HUES6 (cell line): ENCODE data around the gene FRMD4A.
"Not testable (repeated sequence)": the region's sequence is repeated elsewhere in the genome, so short reads cannot be mapped to it uniquely, and the experiment has no call there.

Experiments used
- H3K27ac ChIP-seq: 2 replicates; pipeline ENCODE4 v1.7.0; 2013; ENCODE audit warnings: low read depth, mild to moderate bottlenecking, low read length, inconsistent platforms
- H3K27me3 ChIP-seq: 2 replicates; pipeline ENCODE4 v1.6.1; 2013; ENCODE audit warnings: low read length; ENCODE audit not compliant: control insufficient read depth, insufficient read depth
- H3K36me3 ChIP-seq: 2 replicates; pipeline ENCODE4 v1.6.1; 2013; ENCODE audit warnings: low read length; ENCODE audit not compliant: control insufficient read depth, insufficient read depth
- H3K4me1 ChIP-seq: 2 replicates; pipeline ENCODE4 v1.6.1; 2013; ENCODE audit warnings: low read length; ENCODE audit not compliant: control insufficient read depth, insufficient read depth
- H3K4me3 ChIP-seq: 2 replicates; pipeline ENCODE4 v1.5.1; 2013; ENCODE audit warnings: low read depth, low read length
- H3K9ac ChIP-seq: one replicate; pipeline ENCODE4 v1.6.1; 2013; ENCODE audit warnings: mild to moderate bottlenecking, low read length
- H3K9me3 ChIP-seq: 2 replicates; pipeline ENCODE4 v1.6.1; 2013; ENCODE audit warnings: low read depth, low read length; ENCODE audit not compliant: control insufficient read depth, insufficient read depth

FRMD4A gene

DNA sequence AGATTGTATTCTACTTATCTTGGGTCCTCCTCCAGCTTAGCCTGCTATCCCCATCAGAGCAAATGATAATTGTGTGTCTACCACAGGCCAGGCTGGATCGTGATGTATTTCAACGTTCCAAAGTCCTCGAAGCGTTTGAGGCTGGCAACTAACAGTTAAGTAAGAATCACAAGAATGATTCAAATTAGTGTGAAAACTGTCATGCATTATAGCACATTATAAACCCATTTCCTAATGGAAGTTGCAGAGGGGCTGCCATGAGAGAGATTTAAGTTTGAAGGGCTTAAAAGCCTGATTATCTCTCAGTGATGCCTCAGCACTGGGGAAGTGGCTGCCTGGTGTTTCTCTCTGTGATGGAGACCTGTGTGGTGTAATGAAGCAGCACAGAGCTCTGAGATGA lies 119.1 kb downstream of the FRMD4A start:
- no peak overlapping the region for H3K4me3 ChIP-seq
- H3K4me1 ChIP-seq: no peaks in the 10 kb centered on the region
- no peaks in the 10 kb centered on the region for H3K9me3 ChIP-seq
- H3K9ac ChIP-seq: no peak overlapping the region
- H3K36me3 ChIP-seq: no peaks in the 10 kb centered on the region
- H3K27ac ChIP-seq: no peak overlapping the region
- no peaks in the 10 kb centered on the region for H3K27me3 ChIP-seq

DNA sequence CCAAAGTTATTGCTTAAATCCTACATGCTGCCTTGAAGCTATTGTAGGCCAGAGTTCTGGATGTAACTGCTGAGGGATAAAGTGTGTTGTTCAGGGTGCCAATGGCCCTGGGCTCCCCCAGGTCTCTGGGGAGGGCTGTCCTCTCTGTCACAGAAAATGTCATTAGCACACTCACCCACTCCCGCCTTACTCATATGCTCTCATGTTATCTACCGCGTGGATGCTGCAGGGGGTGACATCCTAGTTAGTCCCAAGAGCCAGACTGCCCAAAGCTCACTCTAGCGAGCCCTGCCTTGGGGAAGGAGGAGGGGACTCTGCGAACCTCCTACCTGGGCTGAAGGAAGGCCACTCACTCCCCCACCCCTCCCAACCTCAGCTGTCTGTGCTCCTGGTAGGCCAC lies 122.5 kb downstream of the FRMD4A start:
- Histone ChIP-seq H3K9ac (no peak overlapping the region), H3K27ac (no peak overlapping the region), H3K27me3 (no peaks in the 10 kb centered on the region), H3K4me3 (no peak overlapping the region), H3K9me3 (no peaks in the 10 kb centered on the region), H3K36me3 (no peaks in the 10 kb centered on the region), H3K4me1 (peaks cover 6% of the 10 kb centered on the region; the same call in 1 of the 2 replicates)

DNA sequence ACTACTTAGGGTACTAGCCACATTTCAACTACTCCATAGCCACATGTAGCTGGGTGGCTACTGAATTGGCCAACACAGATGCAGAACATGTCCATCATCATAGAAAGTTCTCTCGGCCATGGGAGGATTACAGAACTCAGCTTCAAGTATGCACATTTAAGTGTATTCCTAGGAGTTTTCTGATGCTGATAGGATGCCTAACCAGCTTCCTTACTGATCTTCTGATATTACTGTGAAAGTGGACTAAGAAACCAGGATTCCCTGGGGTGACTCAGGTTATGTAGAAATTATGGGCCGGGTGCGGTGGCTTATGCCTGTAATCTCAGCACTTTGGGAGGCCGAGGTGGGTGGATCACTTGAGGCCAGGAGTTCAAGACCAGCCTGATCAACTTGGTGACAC lies 125.5 kb downstream of the FRMD4A start:
- no peak overlapping the region for H3K4me3 ChIP-seq
- H3K27me3 ChIP-seq: no peaks in the 10 kb centered on the region
- H3K36me3 ChIP-seq: no peaks in the 10 kb centered on the region
- no peak overlapping the region for H3K9ac ChIP-seq
- no peak overlapping the region for H3K27ac ChIP-seq
- H3K9me3 ChIP-seq: no peaks in the 10 kb centered on the region
- peaks cover 9% of the 10 kb centered on the region; the same call in 1 of the 2 replicates for H3K4me1 ChIP-seq

DNA sequence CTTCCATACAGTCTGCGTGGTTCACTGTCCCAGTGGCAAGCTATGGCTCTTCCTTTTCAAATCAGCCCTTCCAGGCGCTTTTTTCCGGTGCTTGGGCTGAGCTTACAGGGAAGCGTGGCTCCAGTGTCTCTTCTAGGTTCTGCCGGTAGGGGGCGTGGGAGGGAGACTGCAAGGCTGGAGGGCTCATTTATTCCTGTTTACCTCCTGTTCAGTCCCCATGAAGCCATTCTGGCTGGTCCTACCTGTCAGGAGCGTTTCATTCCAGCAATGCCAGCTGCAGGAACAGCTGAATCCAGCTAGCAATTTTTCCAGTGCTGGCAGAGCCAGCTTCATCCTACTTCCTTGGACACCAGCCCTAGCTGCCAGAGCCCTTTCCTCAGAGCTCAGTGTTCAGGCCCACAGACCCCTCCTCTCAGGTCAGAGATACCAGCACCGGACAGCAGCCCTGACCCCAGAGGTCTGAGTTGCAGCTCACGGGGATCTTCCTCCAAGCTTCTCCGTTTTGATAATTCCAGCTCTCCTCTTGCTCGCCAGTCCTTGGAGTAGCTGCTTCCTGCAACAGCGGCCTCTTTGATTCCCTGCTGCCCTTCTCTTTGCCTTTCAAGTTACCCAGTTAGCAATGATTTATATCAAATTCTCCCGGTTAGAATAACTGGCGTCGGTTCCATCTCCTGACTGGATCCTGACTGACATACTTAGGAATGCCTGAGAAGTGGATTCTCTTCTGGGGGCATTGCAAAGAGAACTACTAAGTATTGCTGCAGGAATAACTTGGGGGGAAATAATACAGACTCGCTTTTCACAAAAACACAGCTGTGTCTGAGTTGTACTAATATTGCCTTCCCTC lies 129.8 kb downstream of the FRMD4A start:
- Histone ChIP-seq H3K9me3 (no peaks in the 10 kb centered on the region), H3K4me3 (no peak overlapping the region), H3K27ac (no peak overlapping the region), H3K36me3 (no peaks in the 10 kb centered on the region), H3K9ac (no peak overlapping the region), H3K4me1 (peaks cover 9% of the 10 kb centered on the region; the same call in 1 of the 2 replicates), H3K27me3 (no peaks in the 10 kb centered on the region)

DNA sequence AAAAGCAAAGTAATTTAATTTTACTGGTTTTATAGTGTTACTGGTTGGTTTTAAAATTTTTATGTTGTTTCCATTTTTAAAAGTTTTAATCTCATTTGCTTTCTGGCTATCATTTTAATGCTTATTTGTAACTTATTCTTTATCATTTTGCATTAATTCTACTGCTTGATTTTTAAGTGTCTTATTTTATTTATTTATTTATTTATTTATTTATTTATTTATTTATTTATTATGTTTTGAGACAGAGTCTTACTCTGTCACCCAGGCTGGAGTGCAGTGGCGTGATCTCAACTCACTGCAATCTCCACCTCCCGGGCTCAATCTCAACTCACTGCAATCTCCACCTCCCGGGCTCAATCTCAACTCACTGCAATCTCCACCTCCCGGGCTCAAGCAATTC lies 131.6 kb downstream of the FRMD4A start:
- not testable (repeated sequence) for H3K9me3 ChIP-seq, H3K4me1 ChIP-seq, H3K27me3 ChIP-seq, H3K27ac ChIP-seq, H3K36me3 ChIP-seq, H3K9ac ChIP-seq, H3K4me3 ChIP-seq

DNA sequence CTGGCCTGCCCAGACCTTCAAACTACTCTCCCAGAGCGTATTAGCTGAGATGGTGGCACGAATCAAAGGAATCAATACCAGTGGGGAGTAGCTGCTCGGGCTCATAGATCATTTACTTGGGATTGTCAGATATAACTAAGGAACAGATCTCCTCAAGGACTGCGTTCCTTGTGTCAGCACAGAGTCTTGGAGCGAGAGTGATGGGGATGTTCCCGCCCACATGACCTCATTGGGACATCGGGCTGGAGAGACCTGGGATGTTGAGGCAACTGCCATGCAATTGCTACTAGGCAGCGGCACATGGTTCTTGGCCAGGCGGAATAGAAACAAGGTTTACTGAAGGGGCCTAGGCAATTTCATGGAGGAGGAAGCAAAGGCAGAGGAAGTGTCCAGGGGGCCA lies 132.6 kb downstream of the FRMD4A start:
- Histone ChIP-seq H3K4me3 (no peak overlapping the region), H3K9me3 (no peaks in the 10 kb centered on the region), H3K9ac (no peak overlapping the region), H3K4me1 (peaks cover 9% of the 10 kb centered on the region; the same call in 1 of the 2 replicates), H3K36me3 (no peaks in the 10 kb centered on the region), H3K27ac (no peak overlapping the region), H3K27me3 (no peaks in the 10 kb centered on the region)

DNA sequence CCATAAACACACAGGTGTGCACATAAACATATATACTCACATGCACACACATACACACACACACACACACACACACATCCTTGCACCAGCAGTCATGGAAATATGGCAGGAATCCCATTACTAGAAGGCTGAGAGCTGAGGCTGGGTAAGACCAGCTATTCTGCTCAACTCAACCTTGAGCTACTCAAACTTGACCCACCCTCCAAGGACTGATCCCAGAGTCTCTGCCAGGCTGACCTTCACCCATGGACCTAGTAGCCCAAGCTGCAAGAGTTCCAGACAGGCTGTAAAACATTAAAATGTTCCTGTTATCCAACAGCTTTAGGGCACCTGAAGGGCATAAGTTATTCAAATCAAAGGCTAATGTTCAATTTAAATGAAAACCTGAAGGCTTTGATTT lies 134.6 kb downstream of the FRMD4A start:
- H3K9me3 ChIP-seq: no peaks in the 10 kb centered on the region
- no peak overlapping the region for H3K9ac ChIP-seq
- peaks cover 9% of the 10 kb centered on the region; the same call in 1 of the 2 replicates for H3K4me1 ChIP-seq
- H3K4me3 ChIP-seq: no peak overlapping the region
- no peak overlapping the region for H3K27ac ChIP-seq
- H3K27me3 ChIP-seq: no peaks in the 10 kb centered on the region
- H3K36me3 ChIP-seq: no peaks in the 10 kb centered on the region

DNA sequence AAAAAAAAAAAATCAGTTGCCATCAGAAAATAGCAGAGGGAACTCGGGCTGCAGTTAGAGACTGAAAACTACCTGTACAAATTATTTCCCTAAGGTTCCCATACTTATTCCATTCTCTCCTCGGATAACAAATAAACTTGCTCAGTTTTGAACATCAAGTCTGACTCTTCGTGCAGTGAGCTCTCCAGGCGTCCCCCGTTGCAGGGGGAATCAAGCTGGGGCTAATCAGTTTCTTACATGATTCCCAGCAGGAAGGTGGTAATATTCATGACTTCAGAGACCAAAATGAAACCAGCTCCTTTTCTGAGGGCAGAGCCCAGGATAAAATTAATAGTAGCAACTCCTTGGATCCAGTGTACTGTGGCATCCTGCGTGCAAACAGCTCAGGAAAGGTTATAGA lies 135.3 kb downstream of the FRMD4A start:
- no peak overlapping the region for H3K9ac ChIP-seq
- H3K9me3 ChIP-seq: no peaks in the 10 kb centered on the region
- H3K36me3 ChIP-seq: no peaks in the 10 kb centered on the region
- no peak overlapping the region for H3K27ac ChIP-seq
- no peaks in the 10 kb centered on the region for H3K27me3 ChIP-seq
- H3K4me1 ChIP-seq: peaks cover 7% of the 10 kb centered on the region; the same call in 1 of the 2 replicates
- H3K4me3 ChIP-seq: no peak overlapping the region

DNA sequence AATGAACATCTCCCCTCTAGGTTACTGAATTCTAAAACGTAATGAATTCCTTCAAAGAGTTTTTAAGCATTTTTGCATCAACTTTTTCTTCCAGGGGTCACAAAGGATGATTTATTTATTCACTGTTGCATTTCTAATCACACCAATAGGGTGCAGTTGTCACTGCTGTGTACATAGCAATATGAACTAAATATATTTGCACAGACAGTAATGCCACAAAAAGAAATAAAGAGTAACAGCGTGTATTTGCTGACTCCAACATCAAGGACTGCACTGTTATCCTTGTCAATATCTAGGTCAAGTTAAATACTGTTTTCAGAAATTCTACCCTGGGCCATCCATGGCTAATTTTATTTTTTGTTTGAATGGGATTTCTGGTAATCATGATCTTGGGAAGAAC lies 138.0 kb downstream of the FRMD4A start:
- H3K9ac ChIP-seq: no peak overlapping the region
- no peak overlapping the region for H3K27ac ChIP-seq
- no peaks in the 10 kb centered on the region for H3K27me3 ChIP-seq
- no peak overlapping the region for H3K4me3 ChIP-seq
- H3K4me1 ChIP-seq: peaks cover 7% of the 10 kb centered on the region; the same call in 1 of the 2 replicates
- H3K9me3 ChIP-seq: no peaks in the 10 kb centered on the region
- H3K36me3 ChIP-seq: no peaks in the 10 kb centered on the region

DNA sequence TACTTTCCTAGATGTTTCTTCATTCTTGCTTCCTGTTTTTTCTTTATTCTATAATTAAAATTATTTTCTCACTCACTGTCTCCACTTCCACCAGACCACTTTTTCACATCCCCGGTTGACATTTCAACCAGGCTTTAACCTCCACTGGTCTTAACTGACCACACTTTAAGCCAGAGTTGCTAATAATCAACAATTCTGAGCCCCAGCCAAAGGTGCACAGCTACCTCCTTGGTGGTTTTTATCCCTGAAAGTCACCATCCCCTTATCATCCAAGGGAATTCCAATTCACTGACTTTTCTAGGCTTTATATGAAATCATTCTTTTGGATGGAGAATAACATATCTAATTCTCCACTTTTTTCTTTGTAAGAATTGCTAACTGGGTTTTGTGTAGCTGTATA lies 138.9 kb downstream of the FRMD4A start:
- Histone ChIP-seq H3K36me3 (no peaks in the 10 kb centered on the region), H3K4me3 (no peak overlapping the region), H3K9me3 (no peaks in the 10 kb centered on the region), H3K9ac (no peak overlapping the region), H3K27ac (no peak overlapping the region), H3K27me3 (no peaks in the 10 kb centered on the region), H3K4me1 (peaks cover 7% of the 10 kb centered on the region; the same call in 1 of the 2 replicates)

DNA sequence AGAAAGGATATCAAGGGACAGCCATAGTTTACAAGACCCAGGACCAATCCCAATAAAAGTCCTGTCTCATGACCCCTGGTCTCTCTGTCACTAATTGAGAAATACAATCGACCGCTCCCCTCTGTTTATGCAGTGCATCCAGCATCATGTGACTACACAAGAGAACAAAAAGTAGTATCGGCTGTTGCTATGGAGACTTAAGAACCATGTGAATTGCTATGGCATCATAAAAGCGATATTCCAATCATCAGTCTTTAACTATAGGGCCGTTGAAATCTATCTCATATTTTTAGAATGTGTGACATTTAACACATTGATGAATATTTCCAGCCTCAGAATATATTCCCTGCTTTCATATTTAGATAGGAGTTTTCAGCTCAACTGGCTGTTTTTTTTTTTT lies 139.3 kb downstream of the FRMD4A start:
- Histone ChIP-seq H3K9ac (no peak overlapping the region), H3K27me3 (no peaks in the 10 kb centered on the region), H3K36me3 (no peaks in the 10 kb centered on the region)

More for the DNA sequence above, 139.3 kb downstream of the FRMD4A start:
- Histone ChIP-seq H3K4me1 (peaks cover 7% of the 10 kb centered on the region; the same call in 1 of the 2 replicates), H3K4me3 (no peak overlapping the region), H3K9me3 (no peaks in the 10 kb centered on the region), H3K27ac (no peak overlapping the region)
